ENCODE data around the gene MAML2.

DNA sequence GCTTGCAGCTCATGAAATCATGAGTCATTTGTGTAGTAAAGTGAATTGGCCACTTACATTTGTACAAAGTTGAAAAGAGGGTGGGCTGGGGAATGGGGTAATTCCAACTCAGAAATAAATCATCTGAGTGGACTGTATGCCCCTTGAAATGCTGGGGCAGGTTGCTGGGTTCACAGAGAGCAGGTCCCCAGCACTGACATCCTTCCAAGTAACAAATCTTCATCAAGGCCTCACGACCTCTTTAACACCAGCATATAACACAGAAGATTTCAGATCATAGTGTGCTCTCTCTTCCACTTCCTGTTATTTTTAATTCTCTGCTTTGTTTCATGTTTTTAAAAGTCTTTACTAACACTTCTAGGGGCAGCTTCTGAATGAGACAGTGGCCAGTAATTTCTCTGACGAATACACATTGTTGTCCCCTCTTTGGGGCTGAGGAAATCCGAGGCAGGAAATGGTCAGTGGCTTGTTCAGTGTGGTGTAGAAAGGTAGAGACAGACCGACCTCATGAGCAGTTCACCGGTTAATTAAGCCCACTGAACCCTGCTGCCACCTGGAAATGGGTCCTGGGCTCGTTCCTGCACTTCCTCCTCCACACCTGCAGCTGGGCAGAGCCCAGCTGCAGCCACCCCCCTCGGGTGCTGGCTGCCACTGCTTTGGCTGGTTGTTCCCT is 127.7 kb downstream of the MAML2 start:
- TF ChIP-seq, protein P1, sequence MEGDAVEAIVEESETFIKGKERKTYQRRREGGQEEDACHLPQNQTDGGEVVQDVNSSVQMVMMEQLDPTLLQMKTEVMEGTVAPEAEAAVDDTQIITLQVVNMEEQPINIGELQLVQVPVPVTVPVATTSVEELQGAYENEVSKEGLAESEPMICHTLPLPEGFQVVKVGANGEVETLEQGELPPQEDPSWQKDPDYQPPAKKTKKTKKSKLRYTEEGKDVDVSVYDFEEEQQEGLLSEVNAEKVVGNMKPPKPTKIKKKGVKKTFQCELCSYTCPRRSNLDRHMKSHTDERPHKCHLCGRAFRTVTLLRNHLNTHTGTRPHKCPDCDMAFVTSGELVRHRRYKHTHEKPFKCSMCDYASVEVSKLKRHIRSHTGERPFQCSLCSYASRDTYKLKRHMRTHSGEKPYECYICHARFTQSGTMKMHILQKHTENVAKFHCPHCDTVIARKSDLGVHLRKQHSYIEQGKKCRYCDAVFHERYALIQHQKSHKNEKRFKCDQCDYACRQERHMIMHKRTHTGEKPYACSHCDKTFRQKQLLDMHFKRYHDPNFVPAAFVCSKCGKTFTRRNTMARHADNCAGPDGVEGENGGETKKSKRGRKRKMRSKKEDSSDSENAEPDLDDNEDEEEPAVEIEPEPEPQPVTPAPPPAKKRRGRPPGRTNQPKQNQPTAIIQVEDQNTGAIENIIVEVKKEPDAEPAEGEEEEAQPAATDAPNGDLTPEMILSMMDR (IDR thresholded peaks at IDR 0.05): no peak
- no peak for TF ChIP-seq POLR2A (IDR thresholded peaks at IDR 0.05)
